ENCODE measurements around the gene PALM. TPM values are rescaled to one million over a fixed set of nuclear protein-coding genes. Genes with fewer than 3 reads are reported as not detected.

The PALM gene
- total RNA-seq, 1 experiment from 2014 or later: 43.7 TPM

GRCh38 chr19:748274-748598 is 39.5 kb downstream of the PALM start:
- RAD21 ChIA-PET (ENCODE audit: low non-redundant PET in 1 of 2, low total read pairs in 2 of 2, uncharacterized antibody in 2 of 2, unreplicated experiment in 2 of 2): no interaction called here

More at GRCh38 chr19:748274-748598, 39.5 kb downstream of the PALM start:
- H3K4me1 ChIP-seq (ENCODE audit: control insufficient read depth in 1 of 2, insufficient read depth in 2 of 2, low read length in 2 of 2): peaks cover 19 to 30% of the 10 kb centered on the region in 2 experiments
- H3K9ac ChIP-seq (ENCODE audit: low read length): no peak overlapping the region
- H2AFZ ChIP-seq (ENCODE audit: low read depth, low read length, poor library complexity, severe bottlenecking): no peak overlapping the region
- no peaks in the 10 kb centered on the region for H3K27me3 ChIP-seq (ENCODE audit: insufficient read depth, low read length)
- no peak for ATAC-seq
- H3K79me2 ChIP-seq (ENCODE audit: insufficient read depth, low read length): peaks cover 10% of the 10 kb centered on the region; the same call in 1 of the 2 replicates
- ChIA-PET POLR2A (no interaction called here), CTCF (no interaction called here)
- H4K20me1 ChIP-seq (ENCODE audit: insufficient read depth): no peaks in the 10 kb centered on the region
- no peak for TF ChIP-seq POLR2AphosphoS5 (IDR thresholded peaks at IDR 0.05; ENCODE audit: low read depth, low read length)
- TF ChIP-seq RAD21 (IDR thresholded peaks at IDR 0.05; ENCODE audit: low read depth): no peak
- TF ChIP-seq YY1 (IDR thresholded peaks at IDR 0.05; ENCODE audit: extremely low read depth, insufficient replicate concordance, low read depth, low read length): no peak
- no peak for TF ChIP-seq EZH2 (IDR thresholded peaks at IDR 0.05)
- no peak for TF ChIP-seq SRF (IDR thresholded peaks at IDR 0.05; ENCODE audit: low read depth)
- TF ChIP-seq JUND (IDR thresholded peaks at IDR 0.05): no peak
- no peak for TF ChIP-seq EGR1 (IDR thresholded peaks at IDR 0.05; ENCODE audit: low read depth)
- TF ChIP-seq ZNF274 (IDR thresholded peaks at IDR 0.05; ENCODE audit: low read depth, low read length): no peak
- no peak for TF ChIP-seq TCF7L2 (IDR thresholded peaks at IDR 0.05; ENCODE audit: borderline replicate concordance, extremely low read depth, insufficient read depth, insufficient read length)
- TF ChIP-seq, protein P1, sequence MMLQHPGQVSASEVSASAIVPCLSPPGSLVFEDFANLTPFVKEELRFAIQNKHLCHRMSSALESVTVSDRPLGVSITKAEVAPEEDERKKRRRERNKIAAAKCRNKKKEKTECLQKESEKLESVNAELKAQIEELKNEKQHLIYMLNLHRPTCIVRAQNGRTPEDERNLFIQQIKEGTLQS (IDR thresholded peaks at IDR 0.05): no peak
- TF ChIP-seq CBX3 (IDR thresholded peaks at IDR 0.05; ENCODE audit: low read depth): no peak
- TF ChIP-seq SP1 (IDR thresholded peaks at IDR 0.05; ENCODE audit: low read depth): no peak
- TF ChIP-seq FOSL1 (IDR thresholded peaks at IDR 0.05; ENCODE audit: low read depth): no peak
- no peak for TF ChIP-seq ZBTB33 (IDR thresholded peaks at IDR 0.05; ENCODE audit: extremely low read depth, insufficient replicate concordance, low read length)
- TF ChIP-seq, protein P2, sequence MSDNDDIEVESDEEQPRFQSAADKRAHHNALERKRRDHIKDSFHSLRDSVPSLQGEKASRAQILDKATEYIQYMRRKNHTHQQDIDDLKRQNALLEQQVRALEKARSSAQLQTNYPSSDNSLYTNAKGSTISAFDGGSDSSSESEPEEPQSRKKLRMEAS (IDR thresholded peaks at IDR 0.05): no peak
- no peak overlapping the region for H3K4me2 ChIP-seq (ENCODE audit: low read length)
- peaks cover 0 to 7% of the 10 kb centered on the region in 2 experiments; a peak in 2 of 4 replicates for H3K9me3 ChIP-seq (ENCODE audit: control insufficient read depth in 1 of 2, insufficient read depth in 1 of 2, low read depth in 1 of 2, low read length in 2 of 2)
- intact Hi-C loops (cut with micrococcal nuclease): no loop called here
- no peak overlapping the region for H3K4me3 ChIP-seq (replicated peaks in 1 of 2; ENCODE audit: low read depth in 1 of 2, low read length in 2 of 2)
- DNase-seq (ENCODE audit: low read depth, low spot score): no peak
- H3K9me2 ChIP-seq (ENCODE audit: insufficient read depth): no peaks in the 10 kb centered on the region
- H3K36me3 ChIP-seq (ENCODE audit: control insufficient read depth in 1 of 2, insufficient read depth in 2 of 2, low read length in 2 of 2): no peaks in the 10 kb centered on the region
- no peak overlapping the region for H3K27ac ChIP-seq (ENCODE audit: low read depth, low read length)
- BruUV-seq (replicated peaks): no TSS peak
